HepG2 (cell line): ENCODE measurements around the gene OTOP1. TPM values are rescaled to one million over a fixed set of nuclear protein-coding genes. Genes with fewer than 3 reads are reported as not detected.

Experiments
- ATAC-seq: fragments of 200-7000 bp; cut with Tn5 transposase; 3 replicates; pipeline ENCODE4 v1.9.1; 2020; ENCODE audit warnings: mild to moderate bottlenecking, moderate library complexity
- BruUV-seq: library from RNA; stranded (reverse); fragments of 400-500 nt; replicated peaks from 2 replicates; lab custom pipeline; 2021; lab: Mats Ljungman, UMichigan
- CTCF ChIA-PET: fragments of 300-600 bp; formaldehyde crosslinking; extraction: SDS; loops from one replicate; lab custom pipeline; 2021; ENCODE audit warnings: low total read pairs, inconsistent platforms, low intra/inter-chr PET ratio; lab: Yijun Ruan, JAX
- POLR2A ChIA-PET: fragments of 350-600 bp; sonication (Branson Sonifier 250); formaldehyde crosslinking; loops from one replicate; lab custom pipeline; 2020; ENCODE audit warnings: antibody characterized with exemption, inconsistent platforms; lab: Yijun Ruan, JAX
- DNase-seq: peaks from one replicate; pipeline ENCODE4 v3.0.0-alpha.2; 2015; ENCODE audit warnings: low spot score
- FAIRE-seq: peaks from 3 replicates; lab custom pipeline; 2011; peaks lifted over from hg19 to GRCh38; lab: Jason Lieb, UNC
- H2AFZ ChIP-seq: one replicate; pipeline ENCODE4 v1.6.1; 2011; ENCODE audit warnings: low read length, inconsistent platforms
- H3K27ac ChIP-seq: fragments of 300-600 bp; 3 replicates; pipeline ENCODE4 v1.8.0; 2011; ENCODE audit warnings: mixed run types, mild to moderate bottlenecking, mixed read lengths, low read length, inconsistent platforms; ENCODE audit not compliant: insufficient read depth; ENCODE audit errors: extremely low read length
- H3K27me3 ChIP-seq, 2 experiments: fragments of 200-600 bp in 1 of 2; 2 replicates in 1 of 2; 3 replicates in 1 of 2; pipeline versions ENCODE4 v1.6.0 to v1.8.0; 2011; ENCODE audit warnings: low read length in 2 of 2, mild to moderate bottlenecking in 2 of 2, moderate library complexity in 2 of 2, inconsistent platforms in 1 of 2; ENCODE audit not compliant: insufficient read depth in 2 of 2, control insufficient read depth in 1 of 2
- H3K36me3 ChIP-seq, 2 experiments: fragments of 200-600 bp in 1 of 2; replicated peaks in 1 of 2; 2 replicates in 1 of 2; 3 replicates in 1 of 2; pipeline versions ENCODE4 v1.5.1 to v1.8.0; 2011; ENCODE audit warnings: low read length in 2 of 2, inconsistent platforms in 1 of 2; ENCODE audit not compliant: insufficient read depth in 2 of 2, control insufficient read depth in 1 of 2
- H3K4me1 ChIP-seq: 2 replicates; pipeline ENCODE4 v1.5.1; 2012; ENCODE audit warnings: low read length, inconsistent platforms; ENCODE audit not compliant: insufficient read depth
- H3K4me2 ChIP-seq: 2 replicates; pipeline ENCODE4 v1.6.0; 2011; ENCODE audit warnings: low read depth, low read length, inconsistent platforms
- H3K4me3 ChIP-seq, 3 experiments: fragments of 200-600 bp in 1 of 3; sonication (generic), shearing (Covaris generic) in 1 of 3; replicated peaks in 1 of 3; 2 replicates each; pipeline ENCODE4 v1.5.1; 2011 to 2016; ENCODE audit warnings: low read length in 3 of 3, inconsistent platforms in 2 of 3, low read depth in 2 of 3, mild to moderate bottlenecking in 2 of 3, control low read depth in 1 of 3, mixed read lengths in 1 of 3; ENCODE audit not compliant: insufficient read depth in 1 of 3
- H3K79me2 ChIP-seq: one replicate; pipeline ENCODE4 v1.6.1; 2011; ENCODE audit warnings: low read length, inconsistent platforms; ENCODE audit not compliant: insufficient read depth
- H3K9ac ChIP-seq: 2 replicates; pipeline ENCODE4 v1.6.0; 2011; ENCODE audit warnings: mild to moderate bottlenecking, low read depth, low read length, inconsistent platforms; ENCODE audit not compliant: insufficient read depth
- H3K9me3 ChIP-seq: 2 replicates; pipeline ENCODE4 v1.5.1; 2012; ENCODE audit warnings: mild to moderate bottlenecking, low read length
- H4K20me1 ChIP-seq: 2 replicates; pipeline ENCODE4 v1.6.0; 2011; ENCODE audit warnings: inconsistent platforms, mild to moderate bottlenecking, low read length, moderate library complexity; ENCODE audit not compliant: insufficient read depth
- CBX5 ChIP-seq: sonication (generic); formaldehyde crosslinking; IDR thresholded peaks from 2 replicates; pipeline ENCODE4 v1.4.0; 2020; ENCODE audit warnings: missing genetic modification reagents, borderline replicate concordance
- HOXD1 ChIP-seq: sonication (generic); formaldehyde crosslinking; IDR thresholded peaks from 2 replicates; pipeline ENCODE4 v1.5.0; 2020; ENCODE audit warnings: missing genetic modification reagents
- MAF1 ChIP-seq: sonication (generic); formaldehyde crosslinking; IDR thresholded peaks from 2 replicates; pipeline ENCODE4 v1.5.0; 2020; ENCODE audit warnings: missing genetic modification reagents, borderline replicate concordance
- POLR2A ChIP-seq, 2 experiments: IDR thresholded peaks; 2 replicates each; pipeline ENCODE4 v1.6.1; 2011; ENCODE audit warnings: low read depth in 2 of 2, low read length in 2 of 2, mild to moderate bottlenecking in 1 of 2, moderate library complexity in 1 of 2; ENCODE audit not compliant: insufficient read depth in 1 of 2
- TGIF2 ChIP-seq: IDR thresholded peaks from 2 replicates; pipeline ENCODE4 v1.6.1; 2016; ENCODE audit warnings: control low read depth, missing compliant biosample characterization
- ZNF143 ChIP-seq: sonication (generic); formaldehyde crosslinking; IDR thresholded peaks from 2 replicates; pipeline ENCODE4 v1.4.0; 2020; ENCODE audit warnings: missing genetic modification reagents
- ZNF225 ChIP-seq: sonication (generic); formaldehyde crosslinking; IDR thresholded peaks from 2 replicates; pipeline ENCODE4 v1.4.0; 2020; ENCODE audit warnings: mild to moderate bottlenecking, missing genetic modification reagents
- ZNF274 ChIP-seq: sonication (generic); formaldehyde crosslinking; IDR thresholded peaks from 2 replicates; pipeline ENCODE4 v1.5.1; 2020; ENCODE audit warnings: mild to moderate bottlenecking, missing genetic modification reagents
- ZNF839 ChIP-seq: sonication (generic); formaldehyde crosslinking; IDR thresholded peaks from 2 replicates; pipeline ENCODE4 v1.4.0; 2020; ENCODE audit warnings: missing genetic modification reagents, mild to moderate bottlenecking, borderline replicate concordance
- WGBS: methylation state at CpG from one replicate; pipeline ENCODE4 v1.1.6; 2017; ENCODE audit warnings: low lambda C conversion rate; 5-methylcytosine and 5-hydroxymethylcytosine counted together
- in situ Hi-C: cut with HindIII; loops from 2 replicates; pipeline ENCODE4 v1.10.0; 2017; ENCODE audit warnings: low pct_unique_long_range_greater_than_20kb; ENCODE audit not compliant: extremely low pct_ligation_motif_present
- intact Hi-C: fragments of 100-400 bp; cut with micrococcal nuclease; formaldehyde crosslinking; loops from one replicate; pipeline ENCODE4 v1.10.0; 2022; ENCODE audit not compliant: unreplicated experiment
- polyA plus RNA-seq, 8 experiments: library from polyadenylated mRNA; depleted of rRNA in 3 of 8; stranded (reverse) in 7 of 8; unstranded in 1 of 8; fragments of >200 nt; fragmentation: Illumina TruSeq in 4 of 8; extraction: Trizol in 4 of 8; gene quantifications; 2 replicates each; pipeline versions ENCODE4 v1.2.1 to v1.2.3, GENCODE V29; 2011 to 2016; ENCODE audit warnings: low read depth in 4 of 8, missing spikeins in 1 of 8, mixed read lengths in 1 of 8; ENCODE audit not compliant: insufficient read depth in 1 of 8
- total RNA-seq, 5 experiments: library from RNA; depleted of rRNA; stranded (reverse); fragments of >200 nt; fragmentation: Illumina TruSeq; extraction: Trizol; gene quantifications; 2 replicates each; pipeline ENCODE4 v1.2.3, GENCODE V29; 2016; ENCODE audit warnings: low read depth in 1 of 5

Gene OTOP1
- total and polyA plus RNA-seq, 2 of the 13 experiments (the other 11 are each of a cell fraction or from before 2014, with no cell fraction given), result not detected

DNA sequence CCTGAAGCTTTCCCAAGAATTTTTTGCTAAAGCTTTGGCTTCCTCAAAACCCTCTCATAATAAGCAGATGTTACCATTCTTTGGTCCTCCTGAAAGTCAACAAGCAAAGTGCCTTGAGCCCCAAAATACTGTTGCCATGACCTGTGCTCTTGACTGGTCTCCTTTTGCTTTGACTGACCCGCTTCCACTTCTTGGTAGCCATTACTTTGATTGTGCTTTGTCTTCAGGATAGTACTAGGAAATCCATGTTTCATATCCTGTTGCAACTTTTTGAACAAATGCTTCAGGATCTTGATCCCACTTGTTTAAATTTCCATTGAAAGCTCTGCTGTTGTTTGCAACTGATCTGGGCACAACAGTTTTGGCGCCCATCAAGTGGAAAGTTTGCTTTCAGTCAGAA is 6.9 kb upstream of the OTOP1 start:
- H3K9me3 ChIP-seq, result peaks cover 6% of the 10 kb centered on the region; the same call in 1 of the 2 replicates
- intact Hi-C loops (loop anchor here (2.0 kb wide), 1 partner anchor 17 kb away; no protein-coding TSS in a partner anchor), in situ Hi-C loops (no loop called here)
- H3K9ac ChIP-seq, result no peak overlapping the region
- FAIRE-seq, result no peak
- no peaks in the 10 kb centered on the region; the same call in 1 of the 2 replicates for H4K20me1 ChIP-seq
- no peaks in the 10 kb centered on the region for H3K4me1 ChIP-seq
- CTCF ChIA-PET, result no interaction called here
- H3K36me3 ChIP-seq, result peaks cover 3 to 8% of the 10 kb centered on the region in 2 experiments; a peak in 3 of 5 replicates
- H3K79me2 ChIP-seq, result no peaks in the 10 kb centered on the region
- 95% methylated on average over 2 of the region's 2 CpGs for WGBS
- TF ChIP-seq CBX5 (no peak), ZNF143 (CRISPR knock-in tag) (no peak), HOXD1 (no peak)
- TF ChIP-seq, all 625 proteins: peak for 0
- H2AFZ ChIP-seq, result no peak overlapping the region
- DNase-seq, result no peak
- H3K4me2 ChIP-seq, result no peak overlapping the region
- no peak for ATAC-seq
- no TSS peak for BruUV-seq
- no peak overlapping the region for H3K27ac ChIP-seq
- H3K27me3 ChIP-seq, result peaks cover 0 to 2% of the 10 kb centered on the region in 2 experiments; a peak in 2 of 5 replicates
- no peak overlapping the region for H3K4me3 ChIP-seq
- POLR2A ChIA-PET, result no interaction called here

- WGBS, result 10% methylated on average over 1 of the region's 1 CpG
- Histone ChIP-seq H3K9ac (no peak overlapping the region), H3K9me3 (peaks cover 4% of the 10 kb centered on the region; the same call in 1 of the 2 replicates), H3K4me3 (no peak overlapping the region), H4K20me1 (no peaks in the 10 kb centered on the region), H2AFZ (no peak overlapping the region), H3K36me3 (no peaks in the 10 kb centered on the region), H3K4me2 (no peak overlapping the region), H3K4me1 (no peaks in the 10 kb centered on the region), H3K79me2 (no peaks in the 10 kb centered on the region), H3K27ac (no peak overlapping the region), H3K27me3 (peaks cover 8 to 32% of the 10 kb centered on the region in 2 experiments; a peak in 4 of 5 replicates)
- ATAC-seq, result no peak
- ChIA-PET CTCF (no interaction called here), POLR2A (no interaction called here)
- in situ Hi-C loops, result no loop called here
- TF ChIP-seq TGIF2 (CRISPR knock-in tag) (no peak), MAF1 (no peak), POLR2A (IDR thresholded peaks at IDR 0.05; ENCODE audit: insufficient read depth in 1 of 2, low read depth in 2 of 2, low read length in 2 of 2) (no peak), ZNF225 (CRISPR knock-in tag) (no peak), ZNF274 (CRISPR knock-in tag) (no peak), ZNF839 (no peak)
- no peak for DNase-seq
- FAIRE-seq, result no peak
- intact Hi-C loops, result no loop called here
- no TSS peak for BruUV-seq
These were observed 1.6 kb upstream of the OTOP1 start for GRCh38 chr4:4228356-4228668.
